Stimulated activated CD4-positive, alpha-beta T cell treated with anti-CD3 and anti-CD28 coated beads, Interleukin-15, amount 100 ng/mL, for 24 hours (primary cell): ENCODE data around the gene MELTF.

Experiments used
- DNase-seq: peaks from one replicate; pipeline ENCODE4 v3.0.0-alpha.2; 2020

The MELTF gene

DNA sequence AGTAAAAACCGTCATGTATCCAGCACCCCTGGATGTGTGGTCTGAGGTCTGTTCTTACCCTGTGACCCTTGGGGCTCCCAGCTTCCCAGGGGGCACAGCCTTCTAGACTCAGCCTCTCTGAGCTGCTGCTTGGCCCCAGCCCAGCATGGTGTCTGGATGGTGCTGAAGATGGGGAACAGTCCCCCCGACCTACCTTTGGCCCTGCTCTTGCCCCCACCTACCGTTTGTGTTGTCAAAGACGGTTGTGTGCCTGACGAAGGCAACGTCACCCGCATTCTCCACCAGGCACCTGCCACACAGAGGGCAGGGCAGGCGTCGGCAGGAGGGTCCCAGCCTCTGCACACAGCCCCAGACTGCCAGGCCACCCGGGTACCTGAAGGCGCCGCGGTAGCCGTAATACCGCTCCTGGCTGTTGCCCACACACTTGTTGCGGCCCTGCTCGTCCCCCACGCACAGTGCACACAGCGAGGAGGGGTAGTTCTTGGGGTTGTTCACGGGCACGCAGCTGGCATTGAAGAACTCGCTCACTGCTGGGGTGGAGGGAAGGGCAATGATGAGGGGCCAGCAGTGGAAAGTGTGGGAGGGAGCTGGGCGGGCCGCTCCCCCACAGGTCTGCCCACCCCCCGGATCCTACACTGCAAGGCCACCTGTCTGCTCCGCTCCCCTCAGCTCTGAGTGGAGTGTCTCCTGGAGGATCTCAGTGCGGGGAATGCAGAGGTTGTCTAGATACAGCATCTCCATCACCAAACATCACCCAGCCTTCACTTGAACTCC lies 21.0 kb downstream of the MELTF start:
- no peak for DNase-seq

DNA sequence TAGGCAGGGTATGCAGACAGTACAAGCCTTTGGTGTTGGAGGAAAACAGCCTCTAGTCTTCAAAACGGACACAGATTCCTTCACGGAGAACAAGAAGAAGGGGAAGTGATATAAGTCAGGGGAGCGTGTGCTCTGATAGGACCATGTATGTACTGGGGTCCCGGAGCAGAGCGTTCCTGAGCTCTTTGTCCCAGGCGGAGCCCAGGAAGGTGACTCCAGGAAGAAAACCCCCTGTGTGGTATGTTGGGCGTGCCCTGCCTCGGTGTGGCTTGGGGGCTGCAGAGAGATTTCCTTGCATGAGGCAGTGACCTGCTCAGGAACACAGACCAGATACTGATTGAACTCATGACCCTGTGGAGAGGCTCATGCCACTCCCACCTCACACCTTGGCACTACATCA lies 21.7 kb downstream of the MELTF start:
- DNase-seq, result no peak

DNA sequence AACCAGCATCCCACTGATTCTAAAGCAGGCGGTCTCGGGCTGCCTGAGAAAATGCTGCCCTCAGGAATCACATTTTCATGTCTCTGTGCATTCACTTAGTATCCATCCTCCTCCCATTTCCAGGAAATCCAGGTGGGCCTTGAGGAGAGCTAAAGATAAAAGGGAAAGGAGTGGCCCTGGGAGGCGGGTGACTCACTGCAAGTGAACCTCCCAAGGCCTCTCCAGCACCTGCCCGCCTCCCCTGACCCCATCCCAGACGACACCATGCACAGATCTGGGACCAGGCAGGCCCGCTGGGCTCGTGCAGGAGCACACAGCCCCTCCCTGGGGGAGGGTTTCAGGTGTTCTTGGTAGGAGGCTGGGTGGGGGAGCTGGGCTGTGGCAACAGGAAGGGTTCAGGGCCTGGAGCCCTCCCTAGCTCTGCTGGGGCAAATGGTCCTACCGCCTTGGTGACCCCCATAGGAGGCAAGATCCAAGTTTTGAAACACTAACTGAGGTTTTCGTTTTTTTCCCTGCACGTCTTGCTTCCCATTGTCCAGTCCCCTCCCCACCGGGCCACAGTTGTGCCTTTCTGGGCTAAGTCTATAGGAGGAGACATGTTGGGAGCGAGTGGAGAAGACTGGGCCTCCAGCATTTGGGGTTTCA lies 22.2 kb downstream of the MELTF start:
- DNase-seq, result no peak

DNA sequence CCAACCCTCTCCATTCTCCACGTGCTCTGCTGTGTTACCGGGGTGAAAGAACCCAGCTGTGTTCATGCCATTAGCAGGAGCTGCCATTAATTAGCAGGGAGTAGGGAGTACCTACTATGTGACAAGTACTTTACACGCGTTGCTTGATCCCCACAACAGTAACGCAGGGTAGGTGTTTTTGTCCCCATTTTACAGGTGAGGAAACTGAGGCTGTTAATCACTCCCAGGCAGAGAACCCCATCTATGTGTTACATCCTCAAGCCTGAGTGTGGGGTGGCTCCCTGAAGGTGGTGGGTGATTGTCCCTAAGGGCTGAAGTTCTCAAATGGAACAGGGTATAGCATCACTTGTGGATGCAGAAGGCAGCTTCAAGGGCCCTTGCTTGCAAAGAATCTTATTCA lies 22.8 kb downstream of the MELTF start:
- DNase-seq, result no peak

DNA sequence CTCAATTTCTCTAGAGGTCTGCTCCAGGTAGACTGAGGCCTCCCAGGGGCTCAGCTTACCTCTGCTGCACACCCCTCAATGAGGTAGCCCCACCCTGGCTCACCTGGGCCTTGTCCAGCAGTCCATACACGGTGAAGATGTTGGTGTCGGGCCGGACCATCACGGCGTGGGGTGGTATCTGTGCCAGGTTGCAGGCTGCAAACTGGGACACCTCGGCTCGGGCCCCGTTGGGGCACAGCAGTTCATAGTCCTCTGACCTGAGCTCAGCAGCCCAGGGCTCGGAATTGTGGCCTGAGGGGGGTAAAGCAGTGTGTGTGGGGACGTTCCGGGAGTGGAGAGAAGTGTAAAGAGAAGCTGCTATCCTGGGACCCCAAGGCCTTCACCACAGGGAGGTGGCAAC lies 23.2 kb downstream of the MELTF start:
- no peak for DNase-seq

DNA sequence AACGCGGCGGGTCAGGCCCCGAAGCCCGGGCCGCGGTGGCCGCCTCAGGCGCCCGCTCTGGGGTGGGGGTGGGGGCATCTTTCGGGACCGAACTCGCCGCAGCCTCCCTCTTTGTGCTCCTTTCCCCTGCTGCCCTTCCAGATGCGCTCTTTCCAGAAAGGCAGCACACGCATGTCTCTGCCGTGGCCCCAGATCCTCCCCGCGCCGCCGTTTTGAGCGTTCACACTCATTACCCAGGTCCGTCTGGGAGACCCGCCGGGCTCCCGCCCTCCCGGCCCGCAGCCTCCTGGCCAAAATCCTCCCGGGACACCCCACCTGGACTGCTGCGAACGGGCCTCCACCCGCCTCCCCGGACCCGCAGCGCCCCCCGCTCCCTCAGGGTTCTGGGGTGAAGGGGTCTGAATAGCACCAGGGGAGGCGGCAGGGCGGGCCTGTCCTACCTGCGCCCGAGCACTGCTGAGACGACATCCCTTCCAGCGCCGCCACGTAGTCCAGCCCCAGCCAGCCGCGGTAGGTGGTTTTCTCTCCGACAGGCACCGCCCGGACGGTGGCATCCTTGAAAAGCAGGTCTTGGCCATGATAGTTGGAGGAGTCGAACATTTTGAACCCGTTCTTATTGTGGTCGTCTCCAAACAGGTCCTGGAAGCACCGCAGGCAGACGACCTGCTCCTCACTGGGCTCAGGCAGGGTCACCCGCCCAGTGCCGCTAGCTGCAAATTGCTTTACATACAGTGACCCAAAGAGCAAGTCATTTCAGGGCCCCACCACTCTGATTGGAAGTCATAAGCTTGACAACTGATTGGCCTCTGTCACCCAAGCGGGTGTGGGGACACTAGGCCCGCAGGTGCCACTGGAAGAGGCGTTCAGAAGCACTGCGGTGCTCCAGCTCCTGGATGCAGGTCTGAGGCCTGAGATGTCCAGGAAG lies 25.9 kb downstream of the MELTF start:
- DNase-seq, result peak; percentile 49

DNA sequence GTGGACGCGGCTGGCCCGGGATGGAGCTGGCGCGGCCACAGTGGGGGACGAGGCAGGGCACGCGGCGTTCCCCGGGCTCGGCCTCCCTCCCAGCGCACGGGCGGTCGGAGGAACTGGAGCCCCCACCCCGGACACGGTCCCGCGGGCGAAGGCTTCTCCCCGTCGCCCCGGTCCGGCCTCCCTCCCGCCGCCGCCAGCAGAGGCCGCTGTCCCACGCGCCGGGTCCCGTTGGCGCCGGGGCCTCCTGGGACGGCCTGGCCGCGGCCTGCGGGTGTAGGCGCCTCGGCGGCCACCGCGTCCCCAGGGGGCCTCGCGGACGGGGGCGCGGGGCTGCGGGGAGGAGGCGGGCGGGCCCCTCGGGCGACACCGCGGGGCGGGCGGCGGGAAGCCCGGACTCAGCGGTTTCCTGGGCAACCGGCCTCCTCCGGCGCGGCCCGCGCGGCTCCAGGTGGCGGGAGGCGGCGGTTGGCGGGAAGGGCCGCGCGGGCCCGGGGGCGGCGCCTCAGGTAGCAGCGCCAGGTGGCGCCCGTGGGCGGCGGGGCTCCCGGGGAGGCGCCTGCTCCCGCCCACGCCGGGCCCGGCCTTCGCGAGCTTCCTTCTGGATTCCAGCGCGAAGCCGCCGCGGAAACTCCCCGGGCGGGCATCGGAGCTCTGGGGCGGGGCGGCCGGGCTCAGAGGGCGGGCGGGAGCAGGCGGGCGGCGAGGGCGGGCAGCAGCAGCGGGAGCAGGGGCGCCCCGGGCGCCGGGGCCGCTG lies 26.7 kb downstream of the MELTF start:
- DNase-seq, result peak; percentile 93

DNA sequence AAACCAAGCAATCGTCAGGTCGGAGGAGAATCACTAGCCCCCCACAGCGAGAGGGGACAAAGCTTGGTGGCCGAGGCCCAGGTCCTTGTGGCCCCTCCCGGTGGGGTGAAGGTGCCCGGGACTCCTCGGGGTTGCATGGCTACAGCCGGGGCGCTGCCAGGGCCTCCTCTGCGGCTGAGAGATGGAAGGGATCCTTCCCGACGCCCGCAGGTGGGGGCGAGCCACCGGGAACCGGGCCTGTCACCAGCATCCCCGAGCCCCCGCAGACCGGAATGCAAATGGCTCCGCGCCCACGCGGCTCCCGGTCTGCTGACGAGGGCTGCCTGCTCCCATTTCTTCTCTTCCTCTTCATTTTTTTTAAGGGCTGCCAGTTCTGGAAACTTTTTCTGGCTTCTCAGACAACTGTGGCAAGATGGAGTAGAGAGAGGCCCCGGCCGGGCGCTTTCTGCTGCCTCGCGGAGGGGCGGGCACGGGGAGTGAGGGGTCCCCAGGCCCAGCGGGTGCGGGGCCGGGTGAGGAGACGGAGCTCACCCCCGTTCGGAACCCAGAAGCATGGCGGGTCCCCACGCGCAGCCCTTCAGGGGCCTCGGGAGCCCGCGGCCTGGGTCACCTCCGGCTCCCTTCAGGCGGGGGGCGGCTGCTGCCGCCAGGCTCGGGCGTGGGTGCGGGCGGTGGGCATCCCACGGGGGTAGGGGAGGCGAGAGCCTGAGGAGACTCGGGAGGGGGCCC lies 27.5 kb downstream of the MELTF start:
- no peak for DNase-seq

DNA sequence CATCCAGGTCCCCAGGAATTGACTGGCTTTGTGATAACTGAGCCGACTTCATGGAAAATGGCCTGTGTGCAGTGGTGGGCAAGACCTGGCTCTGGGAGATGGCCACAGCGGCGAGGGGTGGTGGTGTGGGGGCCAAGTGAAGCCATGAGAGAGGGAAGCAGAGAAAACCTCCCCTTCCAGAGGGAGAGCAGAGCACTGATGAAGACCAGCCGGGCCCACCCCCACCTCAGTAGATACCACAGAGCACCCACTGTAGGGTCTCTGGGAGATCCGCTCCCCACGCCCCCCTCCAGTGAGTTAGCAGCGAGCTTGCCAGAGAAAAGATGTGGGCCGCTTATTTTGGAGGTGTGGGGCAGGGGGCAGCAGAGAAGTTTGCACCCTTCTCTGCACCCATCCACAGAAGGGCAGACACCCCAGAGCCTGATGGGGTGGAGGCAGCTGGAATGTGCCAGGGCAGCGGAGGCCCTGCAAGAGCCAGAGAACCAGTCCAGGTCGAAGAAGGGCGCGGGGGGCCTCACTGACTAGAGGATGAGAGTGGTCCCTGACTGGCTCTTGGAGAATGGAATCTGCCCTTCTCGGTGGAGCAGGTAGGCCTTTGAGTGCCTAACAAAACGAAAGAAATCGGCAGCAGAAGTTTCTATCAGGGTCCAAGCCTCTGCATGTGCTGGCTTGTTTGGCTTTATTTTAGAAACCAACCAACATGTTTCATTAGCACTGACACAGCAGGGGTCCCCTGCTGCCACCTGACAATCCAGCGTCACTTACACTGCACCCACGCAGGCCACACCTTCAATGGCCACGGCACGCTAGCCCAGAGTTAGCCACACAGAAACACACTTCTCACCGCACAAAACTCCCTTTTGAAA lies 28.3 kb downstream of the MELTF start:
- no peak for DNase-seq

DNA sequence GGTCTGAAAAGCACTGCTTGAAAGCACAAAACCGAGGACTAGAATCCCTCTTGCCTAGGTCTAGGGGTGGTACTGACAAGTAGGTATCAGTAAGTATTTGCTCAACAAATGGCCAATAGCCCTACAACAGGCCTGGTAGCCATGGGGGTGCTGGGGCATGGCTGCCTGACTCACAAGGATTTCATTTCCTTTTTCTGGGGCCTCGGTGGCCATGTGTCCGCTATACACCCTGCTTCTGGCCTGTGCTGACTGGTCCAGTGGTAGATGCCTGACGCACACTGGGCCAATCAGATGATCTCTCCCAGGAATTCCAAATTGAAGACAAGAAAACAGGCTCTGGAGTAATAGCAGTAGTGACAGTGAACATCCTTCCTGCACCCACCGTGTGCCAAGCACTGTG lies 29.4 kb downstream of the MELTF start:
- no peak for DNase-seq

DNA sequence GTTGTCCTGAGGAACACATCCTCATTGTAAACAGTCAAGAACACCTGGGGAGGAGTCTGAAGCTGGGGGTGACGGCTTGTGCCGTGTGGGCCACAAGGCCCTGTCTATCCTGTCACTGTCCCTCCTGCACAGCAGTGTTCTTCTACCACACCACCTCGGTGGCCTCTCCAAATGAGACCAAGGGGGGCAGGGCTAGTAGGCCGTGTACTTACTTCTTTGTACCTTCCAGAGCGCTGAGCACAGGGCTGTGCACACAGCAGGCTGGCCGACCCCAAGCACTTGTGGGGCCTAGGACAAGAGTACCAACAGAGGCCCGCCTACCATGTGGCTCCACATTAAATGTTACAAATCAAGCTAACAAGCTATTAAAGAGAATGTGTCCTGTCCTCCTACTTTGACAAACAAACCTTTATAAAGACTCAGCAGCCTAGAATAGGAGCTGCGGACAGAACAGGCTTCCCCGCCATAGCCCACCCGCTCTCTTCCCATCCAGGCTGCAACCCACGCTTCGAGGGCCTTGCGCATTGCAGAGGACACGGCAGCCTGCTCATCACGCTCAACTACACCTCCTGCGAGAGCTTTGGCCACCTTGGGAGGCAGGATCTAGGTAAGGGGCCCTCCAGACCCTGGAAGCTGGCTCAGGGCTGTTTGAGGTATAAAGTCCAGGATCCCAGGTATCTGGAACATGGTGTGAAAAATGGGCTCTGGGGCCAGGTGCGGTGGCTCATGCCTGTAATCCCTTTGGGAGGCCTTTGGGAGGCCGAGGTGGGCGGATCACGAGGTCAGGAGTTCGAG lies 30.5 kb downstream of the MELTF start:
- DNase-seq, result no peak

DNA sequence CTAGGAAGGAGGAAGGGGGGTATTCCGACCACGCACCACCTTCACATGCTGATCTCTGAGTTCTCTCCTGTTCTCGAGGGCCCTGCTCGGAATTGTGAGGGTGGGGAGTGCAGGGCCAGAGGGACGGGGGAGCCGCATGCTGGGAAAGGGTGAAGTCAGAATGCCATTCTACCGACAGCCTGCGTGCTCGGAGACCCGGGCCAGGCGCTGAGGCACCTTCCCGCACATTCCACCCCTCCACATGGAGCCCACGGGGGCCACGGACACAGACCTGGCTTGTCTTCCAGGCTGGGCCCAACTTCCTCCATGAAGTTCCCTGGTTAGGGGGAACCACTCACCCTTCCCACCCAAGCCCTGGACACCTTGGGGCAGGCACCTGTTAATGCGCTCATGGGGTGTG lies 32.3 kb downstream of the MELTF start:
- no peak for DNase-seq

DNA sequence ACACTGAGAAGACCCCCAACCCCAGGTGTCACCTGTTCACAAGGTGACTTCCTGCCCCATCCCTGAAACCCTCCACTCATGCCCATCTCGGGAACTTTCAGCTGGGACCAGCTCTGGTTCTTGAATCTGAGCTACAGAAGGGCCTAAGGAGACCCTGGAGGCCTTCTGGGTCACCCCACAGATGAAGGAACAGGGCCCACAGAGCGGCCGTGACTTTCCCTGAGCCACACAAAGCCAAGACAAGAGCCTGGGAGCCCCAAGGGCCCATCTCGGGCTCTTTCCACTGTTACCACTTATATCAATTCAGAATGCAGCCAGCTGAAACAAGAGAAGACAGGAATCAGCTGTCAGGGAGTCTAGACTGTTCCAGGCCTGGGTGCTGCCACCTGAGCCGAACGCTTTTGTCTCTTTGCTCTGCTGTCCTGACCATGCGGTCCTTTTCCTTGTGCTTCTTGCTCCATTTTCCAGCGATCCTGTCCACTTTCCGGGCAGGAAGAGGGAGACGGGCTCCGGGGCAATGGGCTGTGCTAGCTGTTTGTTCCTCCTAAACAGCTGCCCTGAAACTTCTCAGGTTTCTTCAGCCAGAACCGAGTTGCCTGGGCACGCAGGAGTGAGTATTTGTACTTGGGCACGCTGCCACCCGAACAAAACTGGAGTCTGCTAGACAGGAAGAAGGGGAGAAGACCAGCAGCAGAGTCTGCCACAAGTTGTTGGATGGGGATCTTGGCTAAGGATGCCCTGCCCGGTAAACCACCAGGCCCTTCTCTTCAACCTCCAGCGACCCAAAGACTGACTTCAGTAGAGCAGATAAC lies 33.0 kb downstream of the MELTF start:
- DNase-seq, result no peak

DNA sequence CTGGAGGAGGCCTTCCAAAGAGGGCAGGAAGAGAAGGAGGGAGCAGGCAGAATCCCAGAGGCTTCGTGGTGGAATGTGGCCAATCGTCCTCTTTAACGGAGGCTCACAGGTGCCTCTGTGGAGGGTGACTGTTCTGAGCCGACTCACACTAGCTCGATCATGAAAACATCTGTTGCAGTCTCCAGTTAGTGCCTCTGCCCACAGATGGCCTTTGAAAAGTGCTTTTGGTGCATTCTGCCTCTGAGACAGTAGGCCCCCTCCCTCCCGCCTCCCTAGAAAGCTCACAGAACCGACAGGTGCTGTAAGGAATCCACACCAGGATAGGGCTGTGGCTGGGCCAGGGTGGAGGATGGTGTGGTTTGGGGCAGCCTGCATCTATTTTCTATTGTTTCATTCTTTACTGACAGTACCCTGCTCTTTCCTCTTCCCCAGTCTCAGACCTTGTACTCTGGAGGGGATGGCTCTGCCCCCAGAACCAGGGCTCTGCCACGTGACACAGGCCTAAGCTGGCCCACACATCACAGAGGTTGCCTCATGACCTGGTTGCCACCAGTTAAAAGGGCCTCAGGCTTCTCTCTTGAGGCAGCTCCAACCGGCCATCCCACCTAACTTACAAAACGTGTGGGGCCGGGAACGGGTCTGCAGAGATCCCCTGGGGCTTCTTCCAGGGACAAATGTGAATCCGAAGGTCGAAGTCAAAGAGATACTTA lies 33.8 kb downstream of the MELTF start:
- DNase-seq, result no peak

DNA sequence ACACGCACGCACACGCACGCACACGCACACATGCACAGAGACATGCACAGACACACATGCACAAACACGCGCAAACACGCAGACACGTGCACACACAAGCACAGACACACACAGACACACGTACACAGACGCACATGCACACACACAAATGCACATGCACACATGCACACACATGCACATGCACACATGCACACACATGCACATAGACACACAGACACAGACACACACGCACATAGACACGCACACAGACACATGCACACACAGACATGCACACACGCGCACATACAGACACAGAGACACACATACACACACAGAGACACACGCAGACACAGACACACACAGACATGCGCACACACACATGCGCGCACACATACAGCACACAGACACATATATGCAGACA lies 34.6 kb downstream of the MELTF start:
- DNase-seq, result no peak

DNA sequence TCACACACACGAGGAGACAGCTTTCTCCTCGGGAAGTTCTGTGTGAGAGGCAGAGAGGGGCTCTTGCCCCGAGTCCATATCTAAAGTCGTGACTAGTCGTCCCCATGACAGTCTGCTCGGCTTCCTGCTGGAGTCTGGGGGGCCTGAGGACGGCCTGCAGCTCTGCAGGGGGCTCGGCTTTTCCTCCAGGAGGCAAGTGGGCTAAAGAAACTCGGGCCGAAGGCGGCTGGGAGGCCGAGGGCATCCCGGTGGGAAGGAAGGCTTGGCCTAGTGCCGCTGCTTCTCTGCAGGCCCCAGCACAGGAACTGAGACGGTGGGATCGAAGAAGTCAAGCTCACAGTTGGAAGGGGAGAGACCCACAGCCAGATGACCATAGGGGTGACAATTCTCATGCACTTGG lies 35.6 kb downstream of the MELTF start:
- DNase-seq, result no peak

DNA sequence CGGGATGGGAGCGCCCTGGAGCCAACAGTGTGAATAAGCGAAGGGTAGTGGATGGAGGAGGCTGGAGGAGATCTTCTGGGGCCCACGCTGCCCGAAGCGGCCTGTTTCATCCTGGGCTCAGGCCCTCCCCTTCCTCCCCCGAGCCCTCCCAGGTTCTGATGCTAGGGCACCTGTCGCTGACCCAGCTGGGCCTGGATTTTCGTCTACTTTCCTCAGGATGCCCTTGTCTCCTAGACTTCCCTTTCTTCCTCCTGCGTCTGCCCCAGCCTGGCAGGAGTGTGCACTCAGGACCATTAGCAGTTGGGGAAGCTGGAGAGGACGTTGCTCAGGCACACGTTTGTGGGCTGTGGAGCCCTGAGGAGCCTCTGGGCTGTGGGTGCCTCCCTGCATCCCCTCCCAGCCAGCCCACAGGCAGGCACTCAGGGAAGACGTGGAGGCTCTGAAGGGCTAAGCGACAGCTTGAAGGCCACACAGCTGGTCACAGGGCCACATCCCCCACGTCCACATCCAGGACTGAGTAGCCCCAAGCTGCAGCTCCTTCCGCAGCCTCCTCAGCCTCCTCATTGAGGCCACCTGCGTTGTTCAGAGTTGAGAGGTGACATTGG lies 37.1 kb downstream of the MELTF start:
- DNase-seq, result no peak
